NCI-H82 treated with DMSO at 0.1 percent for 48 hours (cell line): ENCODE data around the gene TK2.
"Not testable (repeated sequence)": the region's sequence is repeated elsewhere in the genome, so short reads cannot be mapped to it uniquely, and the experiment has no call there.

Source experiments
- DNase-seq: peaks from one replicate; lab custom pipeline; 2025; ENCODE audit not compliant: unreplicated experiment; lab: John Stamatoyannopoulos, UW

The TK2 gene

DNA sequence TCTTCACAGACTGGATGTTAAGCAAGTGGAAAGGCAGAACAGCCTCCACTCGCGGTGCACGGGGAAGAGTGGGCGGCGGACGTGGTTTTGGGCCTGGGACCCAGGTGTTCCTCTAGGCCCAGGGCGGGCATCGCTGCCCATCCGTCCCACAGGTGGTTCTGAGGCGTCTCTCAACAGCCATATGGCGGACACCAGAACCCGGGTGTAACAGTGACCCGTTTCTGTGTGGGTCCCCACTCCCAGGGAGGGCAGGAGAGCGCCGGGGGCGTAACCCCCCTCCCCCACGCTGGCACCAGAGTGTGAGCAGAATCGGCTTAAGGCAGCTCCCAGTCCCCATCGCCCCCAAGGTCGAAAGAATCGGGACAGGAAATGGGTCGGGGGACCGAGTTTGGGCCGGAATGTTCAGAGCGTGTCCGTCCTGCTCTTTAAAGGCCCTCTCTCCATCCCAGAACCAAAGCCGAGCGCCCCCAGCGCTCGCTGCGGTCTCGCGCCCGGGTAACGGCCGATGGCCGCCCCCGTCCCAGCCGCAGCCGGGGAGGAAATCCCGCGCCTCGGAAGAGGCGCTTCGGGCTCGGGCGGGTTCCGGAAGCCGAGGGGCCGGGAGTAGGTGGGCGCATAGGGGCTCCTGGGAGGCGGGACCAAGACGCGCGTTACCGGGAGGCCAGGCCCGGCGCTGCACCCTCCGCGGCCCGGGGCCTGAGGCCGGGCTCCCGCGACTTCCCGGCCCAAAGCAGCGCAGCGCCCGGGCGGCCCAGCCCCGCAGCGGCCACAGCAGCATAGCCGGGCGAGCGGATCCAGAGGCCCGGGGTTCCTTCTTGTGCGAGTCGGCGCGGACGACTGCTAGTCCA lies at the start of gene TK2:
Gene TK2, minus strand, starts transcription at position 839 of the 848 bp plus-strand sequence. Its CDS starts 61 bp downstream, at position 778.
- no peak for DNase-seq

DNA sequence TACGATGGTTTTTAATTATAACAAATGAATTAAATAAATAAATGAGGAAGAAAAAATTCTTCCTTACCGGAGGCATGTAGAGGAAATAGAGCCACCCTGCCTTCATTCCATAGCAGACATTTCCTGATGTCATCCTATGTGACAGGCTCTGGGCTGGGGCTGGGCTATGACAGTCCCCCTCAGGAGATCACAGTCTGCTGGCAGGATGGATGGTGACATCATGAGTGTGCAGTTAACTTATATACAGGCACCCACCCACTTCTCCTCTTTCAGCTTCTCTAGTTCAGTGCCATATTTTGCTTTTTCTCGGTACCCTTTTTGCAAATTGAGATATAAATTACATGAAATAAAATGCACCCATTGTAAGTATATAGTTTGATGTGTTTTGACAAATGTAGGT lies 48.2 kb upstream of the TK2 start:
- no peak for DNase-seq

DNA sequence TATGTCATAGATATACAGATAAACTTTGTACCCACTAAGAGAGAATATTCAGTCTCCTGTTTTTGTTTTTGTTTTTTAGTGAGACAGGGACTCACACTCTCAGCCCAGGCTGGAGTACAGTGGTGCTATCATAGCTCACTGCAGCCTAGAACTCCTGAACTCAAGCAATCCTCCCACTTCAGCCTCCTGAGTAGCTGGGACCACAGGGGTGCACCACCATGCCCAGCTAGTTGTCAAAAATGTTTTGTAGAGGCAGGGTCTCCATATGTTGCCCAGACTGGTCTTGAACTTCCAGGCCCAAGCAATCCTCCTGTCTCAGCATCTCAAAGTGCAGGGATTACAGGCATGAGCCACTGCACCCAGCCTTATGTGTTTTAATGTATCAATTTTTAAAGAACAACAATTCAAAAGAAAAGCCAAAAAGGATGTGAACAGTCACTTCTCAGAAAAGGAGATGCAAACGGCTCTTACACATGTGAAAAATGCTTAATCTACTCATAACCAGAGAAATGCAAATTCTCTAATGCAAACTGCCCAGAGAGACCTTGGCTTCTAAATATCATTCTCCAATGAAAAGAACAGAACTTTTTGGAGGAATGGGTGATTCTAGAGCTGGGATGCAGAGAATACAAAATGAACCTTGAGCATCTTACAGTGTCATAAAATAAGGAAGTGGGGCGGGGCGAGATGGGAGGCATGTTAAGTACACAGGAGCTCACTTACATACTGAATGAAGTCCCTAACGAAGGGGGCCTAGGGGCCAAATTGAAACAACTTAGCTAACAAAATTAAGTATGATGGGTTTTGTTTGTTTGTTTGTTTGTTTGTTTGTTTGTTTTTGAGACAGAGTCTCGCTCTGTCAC lies 47.3 kb upstream of the TK2 start:
- DNase-seq, result no peak

DNA sequence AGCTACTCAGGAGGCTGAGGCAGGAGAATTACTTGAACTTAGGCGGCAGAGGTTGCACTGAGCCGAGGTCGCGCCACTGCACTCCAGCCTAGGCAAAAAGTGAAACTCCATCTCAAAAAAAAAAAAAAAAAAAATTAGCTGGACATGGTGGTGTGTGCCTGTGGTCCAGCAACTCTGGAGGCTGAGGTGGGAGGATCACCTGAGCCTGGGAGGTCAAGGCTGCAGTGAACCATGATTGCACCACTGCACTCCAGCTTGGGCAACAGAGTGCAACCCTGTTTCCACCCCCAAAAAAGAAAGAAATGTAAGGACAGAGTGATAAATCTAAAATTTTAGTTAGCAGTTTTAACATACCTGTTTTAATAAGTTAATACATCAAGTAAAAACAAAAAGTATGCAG lies 46.6 kb upstream of the TK2 start:
- DNase-seq, result not testable (repeated sequence)

DNA sequence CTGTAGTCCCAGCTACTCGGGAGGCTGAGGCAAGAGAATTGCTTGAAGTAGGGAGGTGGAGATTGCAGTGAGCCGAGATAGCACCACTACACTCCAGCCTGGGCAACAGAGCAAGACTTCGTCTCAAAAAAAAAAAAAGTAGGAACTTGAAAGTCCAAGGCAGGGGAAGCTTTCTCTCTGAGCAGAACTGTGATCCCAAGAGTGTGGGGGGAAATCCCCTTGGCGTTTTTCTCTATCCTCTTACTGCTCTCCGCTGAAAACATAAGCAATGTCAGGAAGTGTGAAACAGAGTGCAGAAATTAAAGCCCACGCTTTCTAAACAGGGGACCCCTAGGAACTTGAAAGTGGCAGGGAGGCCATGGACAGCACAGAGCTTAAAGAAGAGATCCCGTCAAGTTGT lies 44.8 kb upstream of the TK2 start:
- DNase-seq, result no peak

DNA sequence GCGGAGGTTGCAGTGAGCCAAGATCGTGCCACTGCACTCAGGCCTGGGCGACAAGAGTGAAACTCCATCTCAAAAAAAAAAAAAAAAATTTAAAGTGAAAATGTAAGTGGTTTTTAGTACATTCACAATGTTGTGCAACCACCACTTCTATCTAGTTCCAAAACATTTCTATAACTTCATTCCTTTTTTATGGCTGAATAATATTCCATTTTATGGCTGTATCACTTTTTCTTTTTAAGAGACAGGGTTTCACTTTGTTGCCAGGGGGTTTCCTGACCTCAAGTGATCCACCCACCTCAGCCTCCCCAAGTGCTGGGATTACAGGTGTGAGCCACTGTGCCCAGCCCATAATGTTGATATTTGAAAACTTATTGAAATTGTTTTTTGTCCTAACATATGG lies 42.9 kb upstream of the TK2 start:
- no peak for DNase-seq

DNA sequence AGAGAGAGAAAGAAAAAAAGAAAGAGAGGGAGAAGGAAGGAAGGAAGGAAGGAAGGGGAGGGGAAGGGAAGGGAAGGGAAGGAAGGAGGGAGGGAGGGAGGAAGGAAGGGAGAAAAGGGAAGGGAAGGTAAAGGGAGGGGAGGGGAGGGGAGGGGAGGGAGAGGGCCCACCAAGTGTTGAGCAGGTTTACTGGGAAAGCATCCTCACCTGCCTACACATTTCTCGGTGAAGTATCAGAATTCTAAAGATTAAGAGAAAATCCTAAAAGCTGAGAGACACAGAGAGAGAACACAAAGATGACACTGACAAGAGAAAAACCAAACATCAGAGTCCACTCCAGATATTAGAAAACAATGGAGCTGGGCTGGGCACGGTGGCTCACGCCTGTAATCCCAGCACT lies 42.3 kb upstream of the TK2 start:
- no peak for DNase-seq

DNA sequence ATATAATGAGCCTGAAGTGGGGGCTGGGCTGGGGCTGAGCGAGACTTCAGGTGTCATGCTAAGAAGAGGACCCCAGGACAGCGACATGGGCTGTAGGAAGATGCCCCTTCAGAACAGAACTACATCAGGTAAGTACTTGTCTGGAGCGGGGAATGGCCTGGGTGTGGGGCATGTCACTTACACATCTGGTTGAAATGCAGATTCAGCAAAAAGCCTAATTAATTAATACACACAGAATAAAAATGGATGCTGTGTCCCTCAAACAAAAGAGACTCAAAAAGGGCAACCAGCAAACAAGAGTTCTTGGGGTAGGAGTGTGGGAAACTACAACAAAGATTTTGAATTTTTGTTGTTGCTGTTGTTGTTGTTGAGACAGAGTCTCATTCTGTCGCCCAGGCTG lies 41.1 kb upstream of the TK2 start:
- DNase-seq, result no peak

DNA sequence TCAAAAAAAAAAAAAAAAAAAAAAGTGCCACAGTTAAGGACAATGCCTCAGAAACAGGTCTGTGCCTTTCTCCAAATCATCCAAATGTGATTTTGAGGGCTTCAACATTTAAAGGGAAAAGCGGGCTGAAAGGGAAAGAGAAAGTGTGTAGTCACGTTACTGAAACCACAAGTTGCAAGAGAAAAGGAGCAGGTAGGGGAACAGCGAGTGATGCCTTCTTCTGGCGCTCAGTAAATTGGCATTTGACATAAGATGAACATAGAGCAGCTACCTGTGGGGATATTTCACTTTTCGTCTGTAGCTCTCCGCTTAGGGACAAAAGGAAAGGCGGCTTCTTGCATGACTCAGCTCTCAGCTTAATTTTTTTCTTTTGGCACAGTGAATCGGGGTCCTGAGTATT lies 40.4 kb upstream of the TK2 start:
- DNase-seq, result no peak

DNA sequence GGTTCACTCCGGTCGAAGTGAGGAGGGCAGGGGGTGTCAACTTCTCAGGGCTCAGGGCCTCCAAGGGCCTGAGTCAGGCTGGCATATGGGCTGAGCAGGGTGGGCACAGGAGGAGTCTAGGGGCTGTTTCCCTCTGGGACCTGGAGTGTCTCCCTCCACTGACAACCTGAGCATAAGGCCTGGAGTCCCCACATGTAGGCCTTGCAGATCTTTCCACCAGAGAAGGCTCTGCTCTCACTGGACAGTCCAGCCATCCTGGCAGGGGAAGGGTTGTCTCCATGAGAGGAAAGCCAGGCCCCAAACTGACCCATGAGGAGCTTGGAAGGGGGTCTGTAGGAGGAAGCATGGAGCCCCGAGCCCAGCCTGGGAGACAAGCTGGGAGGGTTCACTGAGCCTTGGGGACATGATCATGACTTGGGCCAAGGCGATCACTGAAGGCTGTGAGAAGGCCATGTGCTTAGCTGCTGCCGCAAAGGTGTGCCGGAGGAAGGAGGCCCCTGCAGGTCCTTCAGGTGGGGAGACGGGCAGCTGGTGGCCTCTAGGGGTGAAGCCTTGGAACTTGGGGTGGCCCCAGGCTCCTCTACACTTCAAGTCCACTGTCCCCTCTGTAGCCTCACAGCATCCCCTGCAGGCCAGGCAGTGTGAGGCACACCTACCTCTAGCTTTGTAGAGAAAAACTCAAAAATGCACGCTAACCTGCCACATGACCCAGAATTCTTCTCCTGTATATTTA lies 39.2 kb upstream of the TK2 start:
- no peak for DNase-seq

DNA sequence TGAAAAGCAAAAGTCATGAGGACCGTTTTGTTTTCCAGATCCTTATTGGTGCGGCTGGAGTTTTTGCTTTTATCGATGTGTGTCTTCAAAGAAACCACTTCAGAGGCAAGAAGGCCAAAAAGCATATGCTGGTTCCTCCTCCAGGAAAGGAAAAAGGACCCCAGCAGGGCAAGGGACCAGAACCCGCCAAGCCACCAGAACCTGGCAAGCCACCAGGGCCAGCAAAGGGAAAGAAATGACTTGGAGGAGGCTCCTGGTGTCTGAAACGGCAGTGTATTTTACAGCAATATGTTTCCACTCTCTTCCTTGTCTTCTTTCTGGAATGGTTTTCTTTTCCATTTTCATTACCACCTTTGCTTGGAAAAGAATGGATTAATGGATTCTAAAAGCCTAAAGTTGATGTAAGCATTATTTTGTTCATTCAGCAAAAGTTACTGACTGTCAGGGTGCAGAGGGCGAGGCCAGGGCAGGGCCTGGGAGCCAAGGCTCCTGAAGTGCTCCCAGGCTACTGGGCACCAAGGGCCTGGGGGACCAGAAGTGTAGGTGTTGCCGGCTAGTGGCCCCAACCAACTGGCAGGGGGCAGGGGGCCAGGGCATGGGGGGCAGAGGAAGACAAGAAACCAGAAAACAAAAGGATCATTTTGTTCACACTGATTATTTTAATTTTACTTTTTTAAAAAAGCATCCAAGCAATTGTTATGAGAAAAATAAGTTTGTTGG lies 38.1 kb upstream of the TK2 start:
- DNase-seq, result no peak

DNA sequence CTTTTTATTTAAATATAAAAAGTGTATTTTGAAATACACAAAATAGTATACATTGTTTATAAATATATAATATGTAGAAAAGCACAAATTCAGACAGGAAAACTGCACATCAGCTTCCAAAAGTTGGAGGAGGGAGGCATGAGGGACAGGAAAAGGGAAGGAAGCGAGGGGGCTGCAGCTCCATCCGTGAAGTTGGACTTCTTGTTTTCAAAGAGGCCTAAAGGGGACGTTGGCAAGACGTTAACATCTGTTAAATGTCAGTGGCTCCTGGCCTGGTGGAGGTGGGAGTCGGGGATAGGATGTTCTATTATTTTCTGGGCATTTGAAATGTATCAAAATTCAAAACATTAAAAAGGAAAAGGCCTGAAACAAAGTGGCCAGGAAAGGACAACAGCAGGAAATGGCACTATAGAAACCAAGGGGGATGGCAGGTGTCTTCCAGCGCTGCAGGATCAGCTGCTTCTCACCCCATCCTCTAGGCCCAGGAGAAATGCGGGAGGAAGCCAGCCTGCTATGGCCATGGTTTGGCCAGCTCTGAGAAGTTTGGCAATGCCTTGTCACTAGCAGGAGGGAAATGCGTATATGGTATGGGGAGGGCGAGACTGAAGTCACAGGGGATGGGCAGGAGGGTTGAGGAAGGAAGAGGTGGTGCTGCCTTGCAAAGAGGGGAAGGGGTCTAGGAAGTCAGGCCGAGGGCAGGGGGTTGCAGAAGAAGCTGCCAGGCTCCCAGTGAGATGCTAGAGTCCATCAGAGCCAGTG lies 35.7 kb upstream of the TK2 start:
- DNase-seq, result no peak

DNA sequence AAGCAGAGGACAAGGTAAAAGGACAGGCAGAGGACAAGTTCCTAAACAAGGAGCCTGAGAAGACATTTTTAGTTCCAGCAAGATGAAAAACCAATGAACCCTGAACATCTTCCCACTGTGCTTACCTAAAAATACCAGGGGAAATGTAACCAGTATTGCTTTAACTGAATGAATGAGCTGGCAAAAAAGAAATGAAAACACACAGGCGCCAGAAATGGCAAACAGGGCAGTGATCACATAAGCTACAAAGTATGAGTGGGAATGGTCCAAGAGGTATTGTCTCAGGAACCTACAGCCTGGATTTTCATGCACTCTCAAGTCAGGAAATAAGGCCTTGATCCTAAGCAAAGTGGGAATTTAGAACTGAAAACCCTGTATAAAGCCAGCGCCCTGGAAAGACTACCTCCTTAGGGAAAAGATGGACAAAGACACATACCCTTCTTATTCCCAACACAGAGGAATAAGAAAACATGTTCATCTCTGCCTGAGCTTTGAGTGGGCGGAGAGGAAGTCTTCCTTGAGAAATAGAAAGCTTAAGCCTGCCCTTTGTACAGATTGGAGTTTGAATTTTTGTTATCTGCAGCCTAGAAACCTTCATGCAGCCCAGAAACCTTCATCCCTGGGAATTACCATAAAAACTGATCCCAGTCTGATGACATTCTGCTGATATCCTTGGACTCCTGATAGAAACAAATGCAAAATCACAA lies 31.5 kb upstream of the TK2 start:
- no peak for DNase-seq

DNA sequence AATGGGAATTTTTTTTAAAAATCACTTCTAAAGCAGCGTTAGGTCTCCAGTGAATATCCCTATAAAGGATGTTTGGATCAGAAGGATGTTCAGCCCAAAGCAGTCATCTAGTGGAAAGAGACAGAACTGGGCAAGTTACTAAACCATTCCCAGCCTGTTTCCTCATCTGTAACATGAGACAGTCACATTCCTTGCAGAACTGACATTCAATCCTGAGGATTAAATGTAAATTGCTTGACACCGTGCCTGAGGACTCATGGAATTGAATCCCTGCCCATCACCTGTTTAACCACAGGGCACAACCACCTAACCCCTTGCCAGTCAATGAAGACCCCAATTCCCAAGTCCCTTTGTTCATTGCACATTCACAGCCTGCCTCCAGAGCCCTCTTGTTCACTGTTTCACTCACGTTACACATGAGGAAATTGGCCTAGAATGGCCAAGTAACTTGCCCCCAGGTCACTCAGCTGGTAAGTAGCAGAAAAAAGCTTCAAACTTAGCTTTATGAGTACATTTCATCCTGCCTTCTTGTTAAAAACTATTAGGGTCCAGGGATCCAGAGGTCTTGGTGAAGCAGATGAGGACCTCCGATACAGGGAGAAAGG lies 30.8 kb upstream of the TK2 start:
- no peak for DNase-seq

DNA sequence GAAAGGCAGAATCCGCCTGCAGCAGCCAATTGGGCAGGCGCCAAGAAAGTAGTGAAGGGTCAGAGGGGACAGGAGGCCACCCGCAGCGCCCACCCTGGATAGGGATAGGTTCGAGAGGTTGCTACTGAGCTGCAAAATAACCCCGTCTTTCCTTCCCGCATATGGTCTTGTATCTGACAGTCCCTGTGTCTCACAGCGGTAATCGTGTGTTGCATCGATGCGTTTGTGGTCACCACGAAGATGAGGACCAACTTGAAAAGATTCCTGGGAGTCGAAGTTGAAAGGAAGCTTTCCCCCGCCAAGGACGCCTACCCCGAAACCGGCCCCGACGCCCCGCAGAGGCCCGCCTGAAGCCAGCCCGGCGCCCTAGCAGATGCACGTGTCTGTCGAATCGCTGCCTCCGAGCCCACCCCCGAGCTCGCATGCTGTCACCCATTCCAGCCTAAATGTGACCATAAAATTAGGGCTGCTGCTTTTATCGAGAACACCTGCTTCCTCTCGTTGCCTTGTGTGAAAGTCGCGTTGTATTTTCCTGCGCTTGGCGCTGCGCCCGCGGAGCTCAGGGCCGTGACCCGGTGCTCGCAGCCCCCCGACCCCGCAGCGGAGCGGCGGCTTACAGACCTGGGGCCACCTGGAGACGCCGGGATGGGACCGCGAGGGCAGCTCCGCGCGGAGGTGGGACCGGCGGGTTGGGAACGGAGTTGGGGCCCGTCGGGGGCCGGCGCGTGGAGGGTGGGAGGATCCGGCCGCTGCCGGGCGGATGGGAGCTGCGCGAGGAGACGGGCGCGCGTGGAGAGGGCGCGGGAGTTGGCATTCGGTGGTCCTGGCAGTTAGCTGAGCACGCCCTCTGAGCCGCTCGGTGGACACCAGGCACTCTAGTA lies 29.0 kb upstream of the TK2 start, which contains the start of gene CMTM2:
Gene CMTM2, plus strand, starts transcription at position 813 of the 881 bp plus-strand sequence. CDS start 145 bp downstream, outside the sequence.
- DNase-seq, result no peak

DNA sequence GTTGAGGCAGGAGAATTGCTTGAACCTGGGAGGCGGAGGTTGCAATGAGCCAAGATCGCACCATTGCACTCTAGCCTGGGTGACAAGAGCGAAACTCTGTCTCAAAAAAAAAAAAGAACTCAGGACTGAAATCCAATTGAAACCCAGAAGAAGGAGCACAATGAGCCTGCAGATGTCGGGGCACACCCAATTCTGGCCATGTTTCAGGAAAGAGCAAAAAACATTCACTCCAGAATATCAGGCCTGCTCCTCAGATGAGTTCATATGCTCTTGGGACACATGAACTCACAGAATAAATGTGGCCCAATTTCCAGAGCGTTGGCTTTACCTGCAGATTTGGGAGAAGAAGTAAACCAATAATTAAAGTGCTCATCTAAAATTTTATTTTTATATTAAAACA lies 26.4 kb upstream of the TK2 start:
- no peak for DNase-seq

DNA sequence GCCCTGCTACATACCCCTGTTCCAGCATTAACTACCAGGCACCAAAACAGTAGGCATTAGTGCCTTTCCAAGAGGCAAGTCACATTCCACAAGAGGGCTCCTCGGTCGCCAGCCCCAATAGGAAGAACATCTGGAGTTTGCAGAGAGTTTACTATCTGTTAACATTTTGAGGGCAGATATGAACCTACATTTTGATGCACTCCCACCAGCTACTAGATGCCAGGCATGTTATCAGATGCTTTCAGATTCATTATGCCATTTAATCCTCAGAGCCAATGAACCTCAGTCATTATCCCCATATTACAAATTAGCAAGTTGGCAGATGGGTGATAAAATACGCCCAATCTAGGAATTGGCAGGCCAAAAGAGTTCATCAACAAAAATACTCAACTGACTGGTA lies 25.1 kb upstream of the TK2 start:
- DNase-seq, result no peak

DNA sequence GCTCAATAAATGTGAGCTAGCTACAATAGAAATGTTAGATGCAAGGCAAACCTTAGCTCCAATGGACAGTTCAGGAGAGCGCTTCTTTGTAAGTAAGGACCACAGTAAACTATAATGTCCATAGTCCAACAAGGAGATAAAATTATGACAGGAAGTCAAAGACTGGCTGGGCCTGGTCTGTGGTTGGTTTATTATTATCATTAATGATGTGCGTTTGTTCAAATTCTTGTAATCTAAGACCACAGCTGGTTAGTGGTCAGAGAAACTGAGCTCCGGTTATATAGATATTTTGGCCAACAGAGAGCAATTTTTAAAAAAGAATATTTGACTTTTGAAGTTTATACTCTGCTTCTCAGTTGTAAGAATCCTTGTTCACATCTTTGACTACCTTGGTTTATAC lies 24.6 kb upstream of the TK2 start:
- no peak for DNase-seq
